ENCODE measurements around the gene AGPAT4. TPM values are rescaled to one million over a fixed set of nuclear protein-coding genes. Genes with fewer than 3 reads are reported as not detected.

AGPAT4 gene, protein sequence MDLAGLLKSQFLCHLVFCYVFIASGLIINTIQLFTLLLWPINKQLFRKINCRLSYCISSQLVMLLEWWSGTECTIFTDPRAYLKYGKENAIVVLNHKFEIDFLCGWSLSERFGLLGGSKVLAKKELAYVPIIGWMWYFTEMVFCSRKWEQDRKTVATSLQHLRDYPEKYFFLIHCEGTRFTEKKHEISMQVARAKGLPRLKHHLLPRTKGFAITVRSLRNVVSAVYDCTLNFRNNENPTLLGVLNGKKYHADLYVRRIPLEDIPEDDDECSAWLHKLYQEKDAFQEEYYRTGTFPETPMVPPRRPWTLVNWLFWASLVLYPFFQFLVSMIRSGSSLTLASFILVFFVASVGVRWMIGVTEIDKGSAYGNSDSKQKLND
- total RNA-seq: 17.6 and 23.9 TPM in 2 replicates

DNA sequence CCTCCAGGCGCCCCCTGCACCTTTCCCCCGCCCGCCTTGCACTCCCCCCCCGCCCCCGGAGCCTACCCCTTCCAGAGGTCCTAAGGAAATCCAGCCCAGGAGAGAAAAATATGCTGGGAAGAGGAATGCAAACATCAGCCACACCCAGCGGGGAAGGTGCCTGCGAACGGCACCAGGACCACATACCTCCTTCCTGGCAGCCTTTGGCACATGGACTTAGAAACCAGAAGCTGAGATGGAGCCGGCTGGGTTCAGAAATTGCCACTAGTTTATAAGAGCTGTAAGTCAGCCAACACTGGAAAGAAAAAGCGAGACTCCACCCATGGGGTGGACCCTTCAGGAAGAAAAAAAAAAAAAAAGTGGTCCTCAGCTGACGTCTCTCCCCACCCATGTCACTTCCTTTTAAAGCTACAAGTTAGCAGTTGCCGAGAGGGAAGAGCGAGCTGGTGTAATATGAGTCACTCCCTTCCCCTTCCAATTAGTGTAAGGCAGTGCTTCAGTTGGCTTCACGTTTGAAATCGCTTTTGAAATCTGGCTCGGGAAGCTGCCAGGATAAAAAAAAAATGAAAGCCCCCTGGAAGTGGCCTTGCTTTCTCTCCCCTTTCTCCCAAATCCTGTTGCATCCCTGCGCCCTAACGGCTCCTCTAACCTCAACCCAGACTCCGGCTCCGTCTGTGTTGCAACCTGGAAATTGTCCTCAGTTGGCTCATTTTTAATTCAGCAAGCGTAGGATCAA lies at the start of gene AGPAT4:
Gene AGPAT4 (minus strand): TSS at position 310 of the 736 bp plus-strand sequence. CDS start 41,848 bp downstream, outside the sequence.

Data from subcutaneous preadipocyte (primary cell).